Left lung (tissue), 10 donors: ENCODE measurements around the gene ULK3. TPM values are rescaled to one million over a fixed set of nuclear protein-coding genes. Genes with fewer than 3 reads are reported as not detected.

ENCODE experiments used
- ATAC-seq: fragments of 200-7000 bp; cut with Tn5 transposase; one replicate; pipeline ENCODE4 v1.9.1; 2020; ENCODE audit warnings: moderate library complexity
- DNase-seq, 4 donors: peaks; one replicate each; pipeline ENCODE4 v3.0.0-alpha.2; 2013 to 2020
- H3K27ac ChIP-seq, 2 donors: fragments of 200-600 bp; sonication (generic) in 1 of 2; one replicate each; pipeline versions ENCODE4 v1.5.0 to v1.8.0; 2020 to 2021
- H3K27me3 ChIP-seq, 2 donors: fragments of 200-600 bp; sonication (generic) in 1 of 2; one replicate each; pipeline versions ENCODE4 v1.5.0 to v1.8.0; 2020 to 2021
- H3K36me3 ChIP-seq, 2 donors: fragments of 200-600 bp; sonication (generic) in 1 of 2; one replicate each; pipeline versions ENCODE4 v1.5.0 to v1.8.0; 2020 to 2021
- H3K4me1 ChIP-seq, 2 donors: fragments of 200-600 bp; one replicate each; pipeline ENCODE4 v1.8.0; 2021
- H3K4me3 ChIP-seq, 2 donors: fragments of 200-600 bp; sonication (generic) in 1 of 2; one replicate each; pipeline versions ENCODE4 v1.5.0 to v1.8.0; 2020 to 2021; ENCODE audit warnings: mild to moderate bottlenecking in 1 of 2
- H3K9me3 ChIP-seq, 2 donors: fragments of 200-600 bp; sonication (generic) in 1 of 2; one replicate each; pipeline versions ENCODE4 v1.5.0 to v1.8.0; 2020 to 2021
- CTCF ChIP-seq, 2 donors: fragments of 200-600 bp; sonication (generic) in 1 of 2; IDR thresholded peaks; one replicate each; pipeline versions ENCODE4 v1.5.0 to v1.8.0; 2021; ENCODE audit warnings: antibody characterized with exemption in 2 of 2
- intact Hi-C, 2 donors: fragments of 100-400 bp; cut with DNase I; formaldehyde crosslinking; loops; one replicate each; pipeline versions ENCODE4 v1.11.2 to v1.14.2; 2022
- polyA plus RNA-seq, 6 donors: library from polyadenylated mRNA; unstranded; fragments of 120-200 nt; gene quantifications; one replicate each; pipeline ENCODE4 v1.2.1, GENCODE V29; 2013; ENCODE audit not compliant: insufficient read length in 6 of 6
- total RNA-seq, 2 donors: library from RNA; stranded (reverse); fragmentation: NEBNext Ultra II Directional; extraction: Animal tissue kit (Norgen Biotek cat#: 25700); gene quantifications; one replicate each; pipeline ENCODE4 v1.2.1, GENCODE V29; 2021
- donor health status: DM: no; HTN: yes; CAD: no.
- donor health status: DM: no; HTN: no; CAD: no.

Gene ULK3
- total and polyA plus RNA-seq, 8 donors: 27.3 to 45.1 (median 37.4) TPM

- H3K27me3 ChIP-seq: no peaks in the 10 kb centered on the region
- peak overlapping the region; percentile 52 to 78 for H3K4me3 ChIP-seq
- peaks cover 45 to 57% of the 10 kb centered on the region in 2 donors for H3K4me1 ChIP-seq
- intact Hi-C loops: no loop called here
- no peak for TF ChIP-seq CTCF (IDR thresholded peaks at IDR 0.05)
- H3K27ac ChIP-seq: peak overlapping the region; percentile 90 to 96
- ATAC-seq: peak; percentile 0
- no peaks in the 10 kb centered on the region for H3K9me3 ChIP-seq
- H3K36me3 ChIP-seq: no peaks in the 10 kb centered on the region
- no peak for DNase-seq
Measured at GRCh38 chr15:74872702-74873035, 29.7 kb upstream of the ULK3 start.

DNA sequence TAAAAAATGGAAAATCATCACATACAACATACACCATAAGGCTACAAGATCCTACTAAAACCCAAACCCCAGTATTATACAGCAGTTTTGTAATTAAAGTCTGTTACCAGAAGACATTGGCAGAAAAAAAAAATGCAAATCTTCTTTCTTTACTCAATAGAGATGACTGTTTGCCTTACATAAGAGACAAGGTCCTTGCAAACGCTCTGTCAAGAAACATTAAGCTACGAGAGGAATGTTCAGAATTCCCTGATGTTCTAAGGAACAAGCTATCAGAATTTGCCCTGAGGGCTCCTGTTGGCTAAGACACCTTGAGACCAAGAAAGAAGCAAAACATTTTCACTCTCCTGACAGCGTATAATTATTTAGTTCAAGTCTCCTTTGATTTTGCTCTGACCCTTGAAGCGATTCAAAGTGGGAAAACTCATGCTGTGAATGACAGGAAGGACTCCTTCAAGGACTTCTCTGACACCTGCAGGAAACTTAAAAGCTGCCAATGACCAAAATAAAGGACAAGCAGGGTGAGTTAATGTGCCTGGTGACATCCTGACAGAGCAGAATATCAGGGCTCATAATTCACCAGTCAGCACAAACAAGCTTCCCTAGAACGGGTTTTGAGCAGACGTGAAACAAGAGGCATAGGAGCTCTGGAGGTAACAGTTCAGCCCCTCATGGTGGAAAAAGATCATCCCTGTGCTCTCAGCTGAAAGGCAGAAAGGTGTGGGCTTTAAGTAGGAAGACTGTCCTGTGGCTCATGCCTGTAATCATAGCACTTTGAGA is 27.7 kb upstream of the ULK3 start:
- TF ChIP-seq CTCF (IDR thresholded peaks at IDR 0.05): no peak
- H3K9me3 ChIP-seq: no peaks in the 10 kb centered on the region
- DNase-seq (no peak), ATAC-seq (no peak)
- intact Hi-C loops: no loop called here
- H3K27ac ChIP-seq: peak overlapping the region; percentile 74 to 96
- no peaks in the 10 kb centered on the region for H3K27me3 ChIP-seq
- H3K36me3 ChIP-seq: peaks cover 0 to 4% of the 10 kb centered on the region in 2 donors
- peaks cover 51 to 77% of the 10 kb centered on the region in 2 donors for H3K4me1 ChIP-seq
- peak overlapping the region in 1 of 2 donors; percentile 78 for H3K4me3 ChIP-seq

- peaks cover 51 to 85% of the 10 kb centered on the region in 2 donors for H3K4me1 ChIP-seq
- peaks cover 0 to 4% of the 10 kb centered on the region in 2 donors for H3K36me3 ChIP-seq
- ATAC-seq (peak; percentile 28), DNase-seq (peak; percentile 36 to 80 (median 70))
- peak overlapping the region in 1 of 2 donors; percentile 28 for H3K4me3 ChIP-seq
- TF ChIP-seq CTCF (IDR thresholded peaks at IDR 0.05): no peak
- H3K27me3 ChIP-seq: no peaks in the 10 kb centered on the region
- intact Hi-C loops: no loop called here
- H3K9me3 ChIP-seq: no peaks in the 10 kb centered on the region
- H3K27ac ChIP-seq: peak overlapping the region; percentile 74 to 96
Measured at GRCh38 chr15:74869726-74870407, 26.9 kb upstream of the ULK3 start.

- DNase-seq (no peak), ATAC-seq (no peak)
- H3K4me3 ChIP-seq: peak overlapping the region in 1 of 2 donors; percentile 28
- peaks cover 0 to 4% of the 10 kb centered on the region in 2 donors for H3K36me3 ChIP-seq
- no peaks in the 10 kb centered on the region for H3K9me3 ChIP-seq
- peaks cover 51 to 90% of the 10 kb centered on the region in 2 donors for H3K4me1 ChIP-seq
- intact Hi-C loops: no loop called here
- H3K27me3 ChIP-seq: no peaks in the 10 kb centered on the region
- no peak for TF ChIP-seq CTCF (IDR thresholded peaks at IDR 0.05)
- peak overlapping the region; percentile 74 to 96 for H3K27ac ChIP-seq
Measured at GRCh38 chr15:74869372-74869725, 26.4 kb upstream of the ULK3 start.

- TF ChIP-seq CTCF (IDR thresholded peaks at IDR 0.05): no peak
- no peak overlapping the region for H3K4me3 ChIP-seq
- peak overlapping the region; percentile 74 to 96 for H3K27ac ChIP-seq
- H3K27me3 ChIP-seq: no peaks in the 10 kb centered on the region
- DNase-seq (peak in 1 of 4 donors; percentile 49), ATAC-seq (peak; percentile 13)
- intact Hi-C loops: no loop called here
- H3K4me1 ChIP-seq: peaks cover 51 to 84% of the 10 kb centered on the region in 2 donors
- peaks cover 0 to 4% of the 10 kb centered on the region in 2 donors for H3K36me3 ChIP-seq
- H3K9me3 ChIP-seq: no peaks in the 10 kb centered on the region
Measured at GRCh38 chr15:74868059-74868458, 25.1 kb upstream of the ULK3 start.
